NCI-H1694 treated with DMSO at 0.1 percent for 48 hours (cell line): ENCODE measurements around the gene SCLY.
"Not testable (repeated sequence)": the region's sequence is repeated elsewhere in the genome, so short reads cannot be mapped to it uniquely, and the experiment has no call there.

ENCODE experiments used
- DNase-seq: peaks from one replicate; lab custom pipeline; 2025; lab: John Stamatoyannopoulos, UW

The SCLY gene

GRCh38 chr2:238113611-238114010, 52.8 kb downstream of the SCLY start:
- no peak for DNase-seq

GRCh38 chr2:238114331-238114841, 53.6 kb downstream of the SCLY start:
- DNase-seq = no peak

- no peak for DNase-seq
These were observed 54.3 kb downstream of the SCLY start for GRCh38 chr2:238114851-238115660.

GRCh38 chr2:238115709-238116108, 54.9 kb downstream of the SCLY start:
- DNase-seq = not testable (repeated sequence)

GRCh38 chr2:238116298-238117198, 55.7 kb downstream of the SCLY start:
- DNase-seq = no peak

GRCh38 chr2:238117199-238118154, 56.7 kb downstream of the SCLY start:
- no peak for DNase-seq

GRCh38 chr2:238119756-238120462, 59.1 kb downstream of the SCLY start:
- DNase-seq = no peak

GRCh38 chr2:238120463-238121298, 59.9 kb downstream of the SCLY start:
- no peak for DNase-seq

GRCh38 chr2:238121511-238122286, 60.9 kb downstream of the SCLY start:
- DNase-seq = no peak

- no peak for DNase-seq
These were observed 61.8 kb downstream of the SCLY start for GRCh38 chr2:238122287-238123217.

- DNase-seq = no peak
These were observed 62.6 kb downstream of the SCLY start for GRCh38 chr2:238123218-238123971.

GRCh38 chr2:238123991-238124470, 63.2 kb downstream of the SCLY start:
- DNase-seq = no peak

- no peak for DNase-seq
These were observed 63.8 kb downstream of the SCLY start for GRCh38 chr2:238124488-238125126.

- DNase-seq = no peak
These were observed 64.5 kb downstream of the SCLY start for GRCh38 chr2:238125127-238125885.

GRCh38 chr2:238126338-238126737, 65.5 kb downstream of the SCLY start:
- DNase-seq = no peak

GRCh38 chr2:238126775-238127164, 66.0 kb downstream of the SCLY start:
- DNase-seq = no peak
